Keratinocyte (primary cell): ENCODE data around the gene ZNF747.

Experiments
- CTCF ChIP-seq, 3 experiments: IDR thresholded peaks in 1 of 3; conservative IDR thresholded peaks in 1 of 3; optimal IDR thresholded peaks in 1 of 3; 2 replicates in 2 of 3; 3 replicates in 1 of 3; pipeline versions ENCODE3 to v1.5.1; 2011; ENCODE audit warnings: low read length in 3 of 3, mild to moderate bottlenecking in 3 of 3, moderate library complexity in 2 of 3, control low read depth in 1 of 3, inconsistent platforms in 1 of 3; ENCODE audit not compliant: insufficient read depth in 2 of 3; ENCODE audit errors: extremely low read depth in 1 of 3
- EZH2 ChIP-seq: IDR thresholded peaks from one replicate; pipeline ENCODE4 v1.6.1; 2012; ENCODE audit warnings: inconsistent platforms, mild to moderate bottlenecking, low read length, moderate library complexity

GRCh38 chr16:30567991-30568638, 33.5 kb upstream of the ZNF747 start:
- TF ChIP-seq CTCF (optimal IDR thresholded peaks at IDR 0.05 in 1 of 3, IDR thresholded peaks at IDR 0.05 in 1 of 3, conservative IDR thresholded peaks at IDR 0.05 in 1 of 3; ENCODE audit: extremely low read depth in 1 of 3, insufficient read depth in 2 of 3, low read length in 3 of 3) (no peak), EZH2 (no peak)
